Measurements from ENCODE around the gene TLR2.
"Not testable (repeated sequence)": the region's sequence is repeated elsewhere in the genome, so short reads cannot be mapped to it uniquely, and the experiment has no call there.

Gene TLR2

DNA sequence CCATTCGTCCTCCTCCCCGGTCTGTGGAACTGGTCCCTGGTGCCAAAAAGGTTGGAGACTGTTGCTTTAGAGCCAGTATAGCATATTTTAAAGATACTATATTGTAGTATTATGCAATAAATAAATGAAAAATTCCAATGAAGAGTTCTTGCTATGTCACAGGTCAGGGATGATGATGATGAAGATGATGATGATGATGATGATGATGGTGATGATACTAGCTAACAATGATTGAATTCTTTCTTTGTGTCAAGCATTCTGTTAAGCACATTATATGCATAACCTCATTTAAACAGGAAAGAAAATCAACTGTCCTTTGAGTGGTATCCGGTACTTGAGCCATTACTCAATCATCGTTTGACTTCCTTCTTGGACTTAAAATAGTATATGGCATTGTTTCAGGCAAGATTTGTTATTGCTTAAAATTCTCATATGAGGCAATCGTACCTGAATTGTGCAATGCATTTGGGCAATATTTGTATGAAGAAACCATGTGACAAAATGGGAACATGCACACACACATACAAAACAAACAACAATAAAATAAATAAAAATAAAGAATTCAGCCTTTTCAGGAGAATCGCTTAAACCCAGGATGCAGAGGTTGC lies 22.8 kb upstream of the TLR2 start:
- DNase-seq (ENCODE audit: low spot score) = no peak

DNA sequence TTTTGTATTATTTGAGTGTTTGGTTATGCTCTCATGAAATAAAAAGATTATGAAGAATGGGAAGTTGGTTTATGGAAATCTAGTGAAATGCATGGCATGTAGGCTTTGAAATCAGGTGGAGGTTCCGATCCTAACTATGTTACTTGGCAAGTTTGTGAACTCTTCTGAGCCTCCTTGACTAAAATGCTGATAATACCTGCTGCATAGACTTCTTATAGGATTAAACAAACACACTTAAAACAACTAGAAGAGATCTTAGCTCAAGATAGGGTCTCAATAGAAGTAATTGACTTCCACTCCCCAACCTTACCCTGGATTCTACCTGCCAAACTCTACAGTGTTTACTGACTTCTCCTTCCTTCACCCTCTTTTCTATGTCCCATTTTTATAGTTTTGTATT lies 22.2 kb upstream of the TLR2 start:
- DNase-seq (ENCODE audit: low spot score) = no peak

GRCh38 chr4:153663667-153664066 lies 20.4 kb upstream of the TLR2 start:
- no peak for DNase-seq (ENCODE audit: low spot score)

DNA sequence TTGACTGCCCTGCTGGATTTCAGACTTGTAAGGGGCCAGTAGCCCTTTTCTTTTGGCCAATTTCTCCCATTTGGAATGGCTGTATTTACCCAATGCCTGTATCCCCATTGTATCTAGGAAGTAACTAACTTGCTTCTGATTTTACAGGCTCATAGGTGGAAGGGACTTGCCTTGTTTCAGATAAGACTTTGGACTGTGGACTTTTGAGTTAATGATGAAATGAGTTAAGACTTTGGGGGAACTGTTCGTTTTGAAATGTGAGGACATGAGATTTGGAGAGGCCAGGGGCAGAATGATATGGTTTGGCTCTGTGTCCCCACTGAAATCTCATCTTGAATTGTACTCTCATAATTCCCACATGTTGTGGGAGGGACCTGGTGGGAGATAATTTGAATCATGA lies 17.6 kb upstream of the TLR2 start:
- DNase-seq (ENCODE audit: low spot score) = not testable (repeated sequence)

DNA sequence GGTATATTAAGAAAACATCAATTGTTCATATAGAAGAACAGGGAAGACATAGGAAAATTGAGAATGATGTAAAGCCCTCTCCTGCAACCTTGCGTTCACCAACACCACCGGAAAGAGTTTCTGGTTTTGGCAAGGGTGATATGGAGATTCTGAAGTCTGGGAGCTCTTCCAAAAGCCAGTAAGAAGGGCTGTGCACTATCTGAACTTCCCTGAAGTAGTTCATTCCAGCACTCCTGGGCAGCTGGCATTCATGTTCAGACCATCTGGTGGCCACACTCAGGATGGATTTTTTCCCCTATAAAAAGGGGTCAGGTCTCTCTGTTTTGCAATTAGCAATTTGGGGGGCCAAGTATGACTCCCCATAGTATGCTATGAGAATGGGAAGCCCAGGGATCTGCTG lies 15.4 kb upstream of the TLR2 start:
- no peak for DNase-seq (ENCODE audit: low spot score)

DNA sequence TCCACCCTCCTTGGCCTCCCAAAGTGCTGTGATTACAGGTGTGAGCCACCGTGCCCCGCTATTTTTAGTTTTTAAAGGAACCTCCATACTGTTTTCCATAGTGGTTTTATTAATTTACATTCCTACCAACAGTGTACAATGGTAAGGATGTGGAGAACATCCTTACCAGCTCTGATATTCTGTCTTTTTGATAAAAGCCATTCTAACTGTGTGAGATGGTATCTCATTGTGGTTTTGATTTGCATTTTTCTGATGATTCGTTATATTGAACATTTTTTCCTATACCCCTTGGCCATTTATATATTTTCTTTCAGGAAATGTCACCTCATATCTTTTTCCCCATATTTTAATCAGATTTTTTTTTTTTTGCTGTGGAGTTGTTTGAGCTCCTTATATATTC lies 14.2 kb upstream of the TLR2 start:
- DNase-seq (ENCODE audit: low spot score) = no peak

DNA sequence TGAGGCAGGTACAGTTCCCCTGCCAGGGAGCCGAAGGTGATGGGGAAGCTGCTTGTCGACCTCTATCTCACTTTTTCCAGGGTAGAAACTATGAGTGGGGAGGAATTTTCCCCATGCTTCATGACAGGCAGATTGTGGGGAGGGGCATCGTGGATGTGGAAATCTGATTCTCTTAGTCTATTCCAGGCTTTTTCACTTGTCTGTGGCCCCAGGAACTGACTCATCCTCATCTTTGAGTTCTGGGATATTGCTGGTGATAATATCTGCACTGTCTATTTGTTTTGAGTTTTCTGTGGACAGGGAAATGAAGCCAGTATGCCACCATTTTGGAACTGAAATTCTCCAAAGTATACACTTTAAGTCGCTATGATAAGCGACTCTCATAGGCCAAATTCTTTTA lies 7.6 kb upstream of the TLR2 start:
- no peak for DNase-seq (ENCODE audit: low spot score)

DNA sequence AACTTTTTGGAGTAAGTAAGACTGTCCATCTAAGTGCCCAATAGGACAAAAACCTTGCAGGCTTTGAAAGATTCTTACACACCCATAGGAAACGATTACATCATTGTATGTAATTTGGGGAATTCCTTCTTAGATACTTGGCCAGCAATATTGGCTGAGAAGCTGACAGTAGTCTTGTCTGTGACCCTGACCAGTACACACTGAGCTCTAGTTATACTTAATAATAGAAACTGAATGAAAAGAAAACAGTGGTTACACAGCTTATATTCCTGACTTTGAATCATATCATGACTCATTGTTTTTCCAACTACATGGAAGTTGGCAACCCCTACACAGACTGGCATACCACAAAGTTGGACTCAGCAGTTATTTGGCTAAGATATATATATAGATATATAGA lies 7.1 kb upstream of the TLR2 start:
- peak; percentile 44 for DNase-seq (ENCODE audit: low spot score)

GRCh38 chr4:153679486-153679885 lies 4.6 kb upstream of the TLR2 start:
- DNase-seq (ENCODE audit: low spot score) = no peak

DNA sequence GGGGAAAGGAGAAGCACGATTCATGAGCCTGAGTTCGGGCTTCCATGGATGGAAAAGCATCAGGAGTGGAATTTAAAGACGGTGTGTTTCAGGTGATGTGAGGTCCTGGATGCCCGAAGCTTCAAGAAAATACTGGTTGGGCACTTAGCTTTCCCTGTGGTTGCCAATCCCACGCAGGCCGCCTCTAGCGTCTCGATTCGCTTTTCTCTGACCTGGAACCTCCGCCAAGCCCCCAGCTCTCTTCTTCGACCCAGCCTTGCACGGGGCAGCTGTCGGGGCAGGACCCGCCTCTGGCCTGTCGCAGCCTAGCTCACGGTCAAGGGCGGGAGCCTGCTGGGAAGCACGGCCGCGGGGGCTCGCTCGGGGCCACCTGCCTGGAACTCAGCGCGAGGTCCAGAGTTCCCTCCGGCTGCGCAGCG lies 308 bp upstream of the TLR2 start:
- DNase-seq (ENCODE audit: low spot score) = no peak

DNA sequence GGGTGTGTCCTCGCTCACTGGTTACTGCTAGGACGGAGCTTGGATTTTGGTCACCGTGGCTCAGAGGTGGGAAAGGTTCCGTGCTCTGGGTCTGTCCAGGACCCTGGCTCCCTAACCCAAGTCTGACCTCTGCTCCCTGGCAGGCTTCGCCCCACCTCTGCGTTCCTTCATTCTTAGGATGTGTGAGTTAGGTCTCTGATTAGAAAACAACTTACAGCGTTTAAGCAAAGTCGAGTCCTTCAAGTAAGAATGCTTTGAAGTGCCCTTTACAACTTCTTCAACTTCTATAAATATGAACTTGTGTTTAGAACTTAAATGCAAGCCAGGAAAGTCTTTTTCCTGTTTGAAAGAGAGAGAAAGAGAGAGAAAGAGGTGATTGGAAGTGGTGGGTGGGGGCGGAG lies 891 bp downstream of the TLR2 start:
- no peak for DNase-seq (ENCODE audit: low spot score)

- no peak for DNase-seq (ENCODE audit: low spot score)
Measured at GRCh38 chr4:153704522-153704921, 20.4 kb downstream of the TLR2 start.

- no peak for DNase-seq (ENCODE audit: low spot score)
Measured at GRCh38 chr4:153705743-153706468, 21.8 kb downstream of the TLR2 start.

DNA sequence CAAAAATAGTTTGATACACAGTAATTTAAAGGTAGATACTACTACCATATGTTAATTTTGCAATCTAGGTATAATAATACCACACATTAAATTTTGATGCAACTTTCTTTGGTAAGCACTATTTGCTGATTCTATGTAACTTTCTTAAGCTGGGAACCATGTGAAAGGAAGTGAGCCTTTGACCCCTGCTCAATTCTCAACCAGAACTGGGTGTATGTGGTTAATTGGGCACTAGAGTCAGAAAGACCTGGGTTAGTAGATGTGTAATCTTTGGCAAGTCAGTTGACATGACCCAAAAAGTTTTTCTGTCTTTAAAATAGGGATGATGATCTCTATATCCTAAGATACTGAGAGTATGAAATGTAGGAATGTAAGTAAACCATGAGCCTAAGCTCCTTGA lies 22.4 kb downstream of the TLR2 start:
- DNase-seq (ENCODE audit: low spot score) = no peak

- no peak for DNase-seq (ENCODE audit: low spot score)
Measured at GRCh38 chr4:153710681-153711080, 26.6 kb downstream of the TLR2 start.

GRCh38 chr4:153713866-153714646 lies 30.0 kb downstream of the TLR2 start:
- no peak for DNase-seq (ENCODE audit: low spot score)

DNA sequence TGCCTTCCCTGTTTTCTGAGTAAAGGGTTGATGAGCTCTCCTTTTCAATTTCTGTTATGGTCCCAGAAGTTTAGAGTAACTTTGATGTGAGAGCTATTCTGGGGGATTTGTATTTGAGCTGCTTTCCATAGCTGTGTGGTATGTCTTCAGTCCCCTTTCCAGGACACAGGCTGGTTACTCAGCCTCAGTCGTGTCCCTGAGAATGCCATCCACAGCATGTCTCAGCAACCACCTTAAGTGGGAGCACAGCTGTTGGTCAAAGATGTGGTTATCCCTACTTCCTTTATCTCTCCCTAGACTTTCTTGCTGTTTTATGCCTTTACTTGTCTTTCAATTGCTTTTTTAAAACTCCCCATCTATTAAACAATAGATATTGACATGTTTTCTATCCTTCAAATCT lies 38.0 kb downstream of the TLR2 start:
- DNase-seq (ENCODE audit: low spot score) = no peak

GRCh38 chr4:153724606-153725005 lies 40.5 kb downstream of the TLR2 start:
- DNase-seq (ENCODE audit: low spot score) = no peak

- DNase-seq (ENCODE audit: low spot score) = no peak
Measured at GRCh38 chr4:153725136-153725830, 41.2 kb downstream of the TLR2 start.

- no peak for DNase-seq (ENCODE audit: low spot score)
Measured at GRCh38 chr4:153725831-153726154, 41.7 kb downstream of the TLR2 start.

- DNase-seq (ENCODE audit: low spot score) = no peak
Measured at GRCh38 chr4:153728151-153728550, 44.1 kb downstream of the TLR2 start.

DNA sequence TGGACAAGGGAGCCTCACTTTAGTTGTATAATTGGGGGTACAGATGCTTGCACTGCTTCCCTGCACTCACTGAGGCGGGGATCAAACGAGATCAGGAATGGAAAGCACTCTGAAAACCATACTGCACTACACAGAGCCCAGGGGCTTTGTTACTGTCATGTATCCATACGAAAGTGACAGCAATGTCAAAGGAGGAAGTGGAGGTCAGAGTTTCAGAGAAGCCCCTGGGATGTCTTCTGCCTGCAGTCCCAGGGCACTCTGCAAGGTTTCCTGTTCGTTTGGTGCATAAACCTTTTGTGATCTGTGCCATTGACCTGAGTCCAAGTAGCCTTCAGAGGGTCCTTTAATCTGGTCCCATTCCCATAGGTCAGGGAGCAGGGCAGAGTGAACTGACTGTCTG lies 44.6 kb downstream of the TLR2 start:
- DNase-seq (ENCODE audit: low spot score) = no peak

DNA sequence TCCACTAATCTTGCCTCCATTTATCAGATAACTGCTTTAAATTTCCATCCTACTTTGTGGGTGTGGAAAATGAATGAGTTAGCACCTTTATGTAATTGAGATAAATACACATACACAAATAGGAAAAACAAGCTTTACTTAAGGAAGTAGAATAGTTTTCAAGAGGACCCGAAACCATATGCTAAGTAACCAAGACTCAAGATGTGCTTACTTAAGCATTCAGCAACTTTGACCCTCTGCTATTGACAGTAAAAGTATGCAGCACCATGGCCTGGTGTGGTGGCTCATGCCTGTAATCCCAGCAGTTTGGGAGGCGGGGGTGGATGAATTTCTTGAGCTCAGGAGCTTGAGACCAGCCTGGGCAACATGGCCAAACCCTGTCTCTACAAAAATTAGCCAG lies 45.8 kb downstream of the TLR2 start:
- DNase-seq (ENCODE audit: low spot score) = no peak

Data from AG20443 (cell line).